Thyroid gland (tissue), 4 donors: ENCODE data around the gene DNAH17.

ENCODE experiments used
- POLR2A ChIP-seq, 2 donors: fragments of 450-650 bp; IDR thresholded peaks; one replicate each; pipeline ENCODE4 v1.6.1; 2017; ENCODE audit warnings: antibody characterized with exemption in 2 of 2, mild to moderate bottlenecking in 2 of 2, moderate library complexity in 1 of 2
- TF ChIP-seq, protein P1 (sequence below), 6 experiments: fragments of 200-600 bp in 3 of 6; fragments of 450-650 bp in 3 of 6; sonication (generic) in 3 of 6; IDR thresholded peaks; one replicate each; pipeline ENCODE4 v1.5.1; 2016 to 2019; ENCODE audit warnings: antibody characterized with exemption in 6 of 6, mild to moderate bottlenecking in 2 of 6, inconsistent platforms in 1 of 6, moderate library complexity in 1 of 6

DNA sequence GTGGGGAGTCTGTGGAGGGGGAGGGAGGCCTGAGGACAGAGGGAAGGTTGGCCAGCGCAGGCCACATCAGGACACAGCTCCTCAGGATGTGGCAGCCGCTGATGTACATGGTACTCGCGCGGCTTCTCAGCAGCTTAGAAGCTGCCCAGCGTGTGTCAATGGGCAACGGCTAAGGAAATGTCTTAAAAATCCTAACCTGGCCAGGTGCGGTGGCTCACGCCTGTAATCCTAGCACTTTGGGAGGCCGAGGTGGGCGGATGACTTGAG, 145.6 kb downstream of the DNAH17 start:
- TF ChIP-seq, protein P1, sequence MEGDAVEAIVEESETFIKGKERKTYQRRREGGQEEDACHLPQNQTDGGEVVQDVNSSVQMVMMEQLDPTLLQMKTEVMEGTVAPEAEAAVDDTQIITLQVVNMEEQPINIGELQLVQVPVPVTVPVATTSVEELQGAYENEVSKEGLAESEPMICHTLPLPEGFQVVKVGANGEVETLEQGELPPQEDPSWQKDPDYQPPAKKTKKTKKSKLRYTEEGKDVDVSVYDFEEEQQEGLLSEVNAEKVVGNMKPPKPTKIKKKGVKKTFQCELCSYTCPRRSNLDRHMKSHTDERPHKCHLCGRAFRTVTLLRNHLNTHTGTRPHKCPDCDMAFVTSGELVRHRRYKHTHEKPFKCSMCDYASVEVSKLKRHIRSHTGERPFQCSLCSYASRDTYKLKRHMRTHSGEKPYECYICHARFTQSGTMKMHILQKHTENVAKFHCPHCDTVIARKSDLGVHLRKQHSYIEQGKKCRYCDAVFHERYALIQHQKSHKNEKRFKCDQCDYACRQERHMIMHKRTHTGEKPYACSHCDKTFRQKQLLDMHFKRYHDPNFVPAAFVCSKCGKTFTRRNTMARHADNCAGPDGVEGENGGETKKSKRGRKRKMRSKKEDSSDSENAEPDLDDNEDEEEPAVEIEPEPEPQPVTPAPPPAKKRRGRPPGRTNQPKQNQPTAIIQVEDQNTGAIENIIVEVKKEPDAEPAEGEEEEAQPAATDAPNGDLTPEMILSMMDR (IDR thresholded peaks at IDR 0.05) = no peak
- no peak for TF ChIP-seq POLR2A (IDR thresholded peaks at IDR 0.05)
